Keratinocyte (primary cell): Measurements from ENCODE around the gene HOXA6.

Experiments
- EZH2 ChIP-seq: IDR thresholded peaks from one replicate; pipeline ENCODE4 v1.6.1; 2012; ENCODE audit warnings: inconsistent platforms, mild to moderate bottlenecking, low read length, moderate library complexity
- TF ChIP-seq, protein P1 (sequence below), 3 experiments: IDR thresholded peaks in 1 of 3; conservative IDR thresholded peaks in 1 of 3; optimal IDR thresholded peaks in 1 of 3; 2 replicates in 2 of 3; 3 replicates in 1 of 3; pipeline versions ENCODE3 to v1.5.1; 2011; ENCODE audit warnings: low read length in 3 of 3, mild to moderate bottlenecking in 3 of 3, moderate library complexity in 2 of 3, control low read depth in 1 of 3, inconsistent platforms in 1 of 3; ENCODE audit not compliant: insufficient read depth in 2 of 3; ENCODE audit errors: extremely low read depth in 1 of 3

GRCh38 chr7:27155816-27156507 lies 8.4 kb upstream of the HOXA6 start:
- TF ChIP-seq, protein P1, sequence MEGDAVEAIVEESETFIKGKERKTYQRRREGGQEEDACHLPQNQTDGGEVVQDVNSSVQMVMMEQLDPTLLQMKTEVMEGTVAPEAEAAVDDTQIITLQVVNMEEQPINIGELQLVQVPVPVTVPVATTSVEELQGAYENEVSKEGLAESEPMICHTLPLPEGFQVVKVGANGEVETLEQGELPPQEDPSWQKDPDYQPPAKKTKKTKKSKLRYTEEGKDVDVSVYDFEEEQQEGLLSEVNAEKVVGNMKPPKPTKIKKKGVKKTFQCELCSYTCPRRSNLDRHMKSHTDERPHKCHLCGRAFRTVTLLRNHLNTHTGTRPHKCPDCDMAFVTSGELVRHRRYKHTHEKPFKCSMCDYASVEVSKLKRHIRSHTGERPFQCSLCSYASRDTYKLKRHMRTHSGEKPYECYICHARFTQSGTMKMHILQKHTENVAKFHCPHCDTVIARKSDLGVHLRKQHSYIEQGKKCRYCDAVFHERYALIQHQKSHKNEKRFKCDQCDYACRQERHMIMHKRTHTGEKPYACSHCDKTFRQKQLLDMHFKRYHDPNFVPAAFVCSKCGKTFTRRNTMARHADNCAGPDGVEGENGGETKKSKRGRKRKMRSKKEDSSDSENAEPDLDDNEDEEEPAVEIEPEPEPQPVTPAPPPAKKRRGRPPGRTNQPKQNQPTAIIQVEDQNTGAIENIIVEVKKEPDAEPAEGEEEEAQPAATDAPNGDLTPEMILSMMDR (optimal IDR thresholded peaks at IDR 0.05 in 1 of 3, IDR thresholded peaks at IDR 0.05 in 1 of 3, conservative IDR thresholded peaks at IDR 0.05 in 1 of 3; ENCODE audit: extremely low read depth in 1 of 3, insufficient read depth in 2 of 3, low read length in 3 of 3): no peak
- TF ChIP-seq EZH2: no peak
